ENCODE data around the gene EHBP1L1. TPM values are rescaled to one million over a fixed set of nuclear protein-coding genes. Genes with fewer than 3 reads are reported as not detected.

Gene EHBP1L1
- total RNA-seq, 2 donors from 2014 or later, result 6.2 to 9.8 TPM

- H3K36me3 ChIP-seq (ENCODE audit: control insufficient read depth, insufficient read depth, low read length), result no peaks in the 10 kb centered on the region
- DNase-seq, result no peak
- Mint-ChIP-seq H3K27me3 (ENCODE audit: insufficient read depth) (peaks cover 87% of the 10 kb centered on the region), H3K36me3 (ENCODE audit: low read depth) (no peaks in the 10 kb centered on the region), H3K4me3 (no peak overlapping the region), H3K27ac (no peak overlapping the region), H3K9me3 (no peaks in the 10 kb centered on the region), H3K4me1 (peaks cover 2% of the 10 kb centered on the region)
- TF ChIP-seq CTCF (conservative IDR thresholded peaks at IDR 0.05), result no peak
- H3K9me3 ChIP-seq (ENCODE audit: control insufficient read depth, low read length), result no peaks in the 10 kb centered on the region
- WGBS, 2 experiments (ENCODE audit: insufficient coverage in 1 of 2, insufficient read length in 1 of 2), result 67 to 85% methylated on average over 1 to 9 of the region's 9 CpGs
- no peak overlapping the region for H3K4me3 ChIP-seq (ENCODE audit: low read length)
- peaks cover 51% of the 10 kb centered on the region for H3K27me3 ChIP-seq (ENCODE audit: control insufficient read depth, insufficient read depth, low read length, poor library complexity, severe bottlenecking)
- H3K9ac ChIP-seq (ENCODE audit: extremely low read depth, low read length, poor library complexity, severe bottlenecking), result no peak overlapping the region
- no peaks in the 10 kb centered on the region for H3K4me1 ChIP-seq (ENCODE audit: control insufficient read depth, insufficient read depth, low read length)
- no peak overlapping the region for H3K27ac ChIP-seq (ENCODE audit: low read depth, low read length)
Observed at GRCh38 chr11:65589444-65590239, 13.8 kb downstream of the EHBP1L1 start.

GRCh38 chr11:65590240-65590738, 14.4 kb downstream of the EHBP1L1 start:
- Mint-ChIP-seq H3K4me1 (peaks cover 2% of the 10 kb centered on the region), H3K36me3 (ENCODE audit: low read depth) (no peaks in the 10 kb centered on the region), H3K27me3 (ENCODE audit: insufficient read depth) (peaks cover 87% of the 10 kb centered on the region), H3K9me3 (no peaks in the 10 kb centered on the region), H3K27ac (no peak overlapping the region), H3K4me3 (no peak overlapping the region)
- TF ChIP-seq CTCF (conservative IDR thresholded peaks at IDR 0.05), result no peak
- Histone ChIP-seq H3K4me3 (ENCODE audit: low read length) (no peak overlapping the region), H3K9ac (ENCODE audit: extremely low read depth, low read length, poor library complexity, severe bottlenecking) (no peak overlapping the region), H3K9me3 (ENCODE audit: control insufficient read depth, low read length) (no peaks in the 10 kb centered on the region), H3K4me1 (ENCODE audit: control insufficient read depth, insufficient read depth, low read length) (no peaks in the 10 kb centered on the region), H3K27ac (ENCODE audit: low read depth, low read length) (no peak overlapping the region), H3K27me3 (ENCODE audit: control insufficient read depth, insufficient read depth, low read length, poor library complexity, severe bottlenecking) (peaks cover 46% of the 10 kb centered on the region), H3K36me3 (ENCODE audit: control insufficient read depth, insufficient read depth, low read length) (no peaks in the 10 kb centered on the region)
- no peak for DNase-seq
- 90 to 100% methylated on average over 5 to 8 of the region's 8 CpGs for WGBS, 2 experiments (ENCODE audit: insufficient coverage in 1 of 2, insufficient read length in 1 of 2)

- peaks cover 33% of the 10 kb centered on the region for H3K27me3 ChIP-seq (ENCODE audit: control insufficient read depth, insufficient read depth, low read length, poor library complexity, severe bottlenecking)
- H3K9ac ChIP-seq (ENCODE audit: extremely low read depth, low read length, poor library complexity, severe bottlenecking), result no peak overlapping the region
- no peak overlapping the region for H3K27ac ChIP-seq (ENCODE audit: low read depth, low read length)
- Mint-ChIP-seq H3K4me3 (peak overlapping the region; percentile 40), H3K9me3 (no peaks in the 10 kb centered on the region), H3K4me1 (peaks cover 2% of the 10 kb centered on the region), H3K36me3 (ENCODE audit: low read depth) (no peaks in the 10 kb centered on the region), H3K27me3 (ENCODE audit: insufficient read depth) (peaks cover 70% of the 10 kb centered on the region), H3K27ac (no peak overlapping the region)
- peak; percentile 94 for DNase-seq
- no peaks in the 10 kb centered on the region for H3K36me3 ChIP-seq (ENCODE audit: control insufficient read depth, insufficient read depth, low read length)
- H3K9me3 ChIP-seq (ENCODE audit: control insufficient read depth, low read length), result no peaks in the 10 kb centered on the region
- WGBS, 2 experiments (ENCODE audit: insufficient coverage in 1 of 2, insufficient read length in 1 of 2), result 6 to 8% methylated on average over 54 to 106 of the region's 106 CpGs
- no peaks in the 10 kb centered on the region for H3K4me1 ChIP-seq (ENCODE audit: control insufficient read depth, insufficient read depth, low read length)
- H3K4me3 ChIP-seq (ENCODE audit: low read length), result peak overlapping the region; percentile 72
- TF ChIP-seq CTCF (conservative IDR thresholded peaks at IDR 0.05), result peak; percentile 60
Observed at GRCh38 chr11:65591939-65592857, 16.3 kb downstream of the EHBP1L1 start.
